CD4-positive, alpha-beta T cell (primary cell): Measurements from ENCODE around the gene PTH1R. TPM values are rescaled to one million over a fixed set of nuclear protein-coding genes. Genes with fewer than 3 reads are reported as not detected.
"Not testable (repeated sequence)": the region's sequence is repeated elsewhere in the genome, so short reads cannot be mapped to it uniquely, and the experiment has no call there.

ENCODE experiments used
- ATAC-seq: fragments of 200-7000 bp; cut with Tn5 transposase; one replicate; pipeline ENCODE4 v1.10.0; 2022; ENCODE audit warnings: mild to moderate bottlenecking; ENCODE audit not compliant: poor library complexity
- CTCF ChIA-PET: fragments of 350-600 bp; sonication (Branson Sonifier 250); formaldehyde crosslinking; loops from one replicate; lab custom pipeline; 2021; ENCODE audit warnings: antibody characterized with exemption, inconsistent platforms; lab: Charles Lee
- POLR2A ChIA-PET: fragments of 350-600 bp; sonication (Branson Sonifier 250); formaldehyde crosslinking; loops from one replicate; lab custom pipeline; 2021; ENCODE audit warnings: antibody characterized with exemption, inconsistent platforms; lab: Charles Lee
- DNase-seq, 14 experiments: peaks; one replicate each; pipeline ENCODE4 v3.0.0-alpha.2; 2013 to 2020; ENCODE audit warnings: mixed read lengths in 2 of 14
- H3K27ac ChIP-seq, 2 donors: one replicate each; pipeline versions ENCODE4 v1.5.1 to v1.7.0; 2013; ENCODE audit warnings: low read length in 2 of 2, low read depth in 1 of 2, mild to moderate bottlenecking in 1 of 2
- H3K27me3 ChIP-seq, 2 experiments: 1 replicate in 1 of 2; 2 replicates in 1 of 2; pipeline versions ENCODE4 v1.6.1 to v1.7.0; 2013; ENCODE audit warnings: low read length in 2 of 2, control low read depth in 1 of 2, mild to moderate bottlenecking in 1 of 2, moderate library complexity in 1 of 2; ENCODE audit not compliant: insufficient read depth in 2 of 2, control insufficient read depth in 1 of 2
- H3K36me3 ChIP-seq: one replicate; pipeline ENCODE4 v1.6.1; 2013; ENCODE audit warnings: low read length, control low read depth; ENCODE audit not compliant: insufficient read depth
- H3K4me1 ChIP-seq: one replicate; pipeline ENCODE4 v1.6.1; 2013; ENCODE audit warnings: low read length, control low read depth; ENCODE audit not compliant: insufficient read depth
- H3K4me3 ChIP-seq: one replicate; pipeline ENCODE4 v1.5.1; 2013; ENCODE audit warnings: mild to moderate bottlenecking, low read length, moderate library complexity
- H3K9me3 ChIP-seq, 2 experiments: 1 replicate in 1 of 2; 2 replicates in 1 of 2; pipeline versions ENCODE4 v1.6.1 to v1.7.0; 2013; ENCODE audit warnings: low read length in 2 of 2, mild to moderate bottlenecking in 2 of 2, control low read depth in 1 of 2, moderate library complexity in 1 of 2; ENCODE audit not compliant: control insufficient read depth in 1 of 2, insufficient read depth in 1 of 2
- H3K27ac Mint-ChIP-seq: one replicate; pipeline ENCODE4 v1.8.0; 2020; ENCODE audit warnings: mixed read lengths
- H3K27me3 Mint-ChIP-seq: one replicate; pipeline ENCODE4 v1.8.0; 2021; ENCODE audit warnings: mixed read lengths
- H3K36me3 Mint-ChIP-seq: one replicate; pipeline ENCODE4 v1.8.0; 2021; ENCODE audit warnings: low read depth, mixed read lengths
- H3K4me1 Mint-ChIP-seq: one replicate; pipeline ENCODE4 v1.8.0; 2021; ENCODE audit warnings: low read depth, mixed read lengths
- H3K4me3 Mint-ChIP-seq: one replicate; pipeline ENCODE4 v1.8.0; 2020; ENCODE audit warnings: mild to moderate bottlenecking, mixed read lengths
- H3K9me3 Mint-ChIP-seq: one replicate; pipeline ENCODE4 v1.8.0; 2020; ENCODE audit warnings: mixed read lengths
- CTCF ChIP-seq: fragments of 200-600 bp; IDR thresholded peaks from one replicate; pipeline ENCODE4 v1.8.0; 2022; ENCODE audit warnings: antibody characterized with exemption, mild to moderate bottlenecking
- intact Hi-C, 2 experiments: fragments of 100-400 bp; cut with DNase I in 1 of 2; cut with micrococcal nuclease in 1 of 2; formaldehyde crosslinking; loops; one replicate each; pipeline versions ENCODE4 v1.15.1 to v1.9.0; 2023 to 2025; cut with DNase I, micrococcal nuclease
- total RNA-seq, 174 experiments: library from RNA in 2 of 174; stranded (reverse) in 2 of 174; gene quantifications; one replicate each; pipeline ENCODE4 v1.2.3 and lab custom pipeline; 2021 to 2026

Gene PTH1R
- total RNA-seq, 2 experiments from 2014 or later = not detected

GRCh38 chr3:46910166-46910760 is 32.7 kb downstream of the PTH1R start:
- Mint-ChIP-seq H3K27ac (no peak overlapping the region), H3K36me3 (peaks cover 3% of the 10 kb centered on the region), H3K4me3 (no peak overlapping the region), H3K27me3 (no peaks in the 10 kb centered on the region), H3K4me1 (peaks cover 20% of the 10 kb centered on the region), H3K9me3 (no peaks in the 10 kb centered on the region)
- intact Hi-C loops = no loop called here
- TF ChIP-seq CTCF = no peak
- Histone ChIP-seq H3K9me3 (no peaks in the 10 kb centered on the region), H3K27me3 (no peaks in the 10 kb centered on the region), H3K36me3 (no peaks in the 10 kb centered on the region), H3K4me1 (peaks cover 21% of the 10 kb centered on the region), H3K4me3 (no peak overlapping the region), H3K27ac (no peak overlapping the region)
- ChIA-PET CTCF (interaction anchor here (0.6 to 1.9 kb wide), 16 partner anchors 9 to 422 kb away, joined by 3 to 8 read pairs (median 4); partner anchors contain the start of gene ALS2CL), POLR2A (no interaction called here)
- ATAC-seq = no peak
- DNase-seq = no peak

- H3K36me3 ChIP-seq, POLR2A ChIA-PET, DNase-seq, H3K27ac Mint-ChIP-seq, H3K9me3 Mint-ChIP-seq, H3K4me3 ChIP-seq, H3K27me3 ChIP-seq, H3K4me3 Mint-ChIP-seq, H3K27ac ChIP-seq, H3K36me3 Mint-ChIP-seq, H3K27me3 Mint-ChIP-seq, intact Hi-C loops, H3K9me3 ChIP-seq, ATAC-seq: not testable (repeated sequence)
- H3K4me1 Mint-ChIP-seq = peaks cover 23% of the 10 kb centered on the region
- CTCF ChIA-PET = interaction anchor here (1.4 kb wide), 1 partner anchor 13 kb away, joined by 3 read pairs; no protein-coding TSS in a partner anchor
- peaks cover 21% of the 10 kb centered on the region for H3K4me1 ChIP-seq
Observed at GRCh38 chr3:46910914-46911313, 33.4 kb downstream of the PTH1R start.

GRCh38 chr3:46912986-46913385 is 35.5 kb downstream of the PTH1R start:
- peaks cover 21% of the 10 kb centered on the region for H3K4me1 ChIP-seq
- Mint-ChIP-seq H3K4me1 (peaks cover 23% of the 10 kb centered on the region), H3K27me3 (no peaks in the 10 kb centered on the region), H3K9me3 (no peaks in the 10 kb centered on the region), H3K27ac (peak overlapping the region; percentile 1), H3K4me3 (no peak overlapping the region), H3K36me3 (peaks cover 26% of the 10 kb centered on the region)
- ATAC-seq (no peak), DNase-seq (no peak)
- POLR2A ChIA-PET = interaction anchor here (1.0 kb wide), 1 partner anchor 66 kb away, joined by 3 read pairs; the partner anchor contains the start of gene NBEAL2
- no peaks in the 10 kb centered on the region for H3K27me3 ChIP-seq
- no peak for TF ChIP-seq CTCF
- peaks cover 4% of the 10 kb centered on the region for H3K36me3 ChIP-seq
- intact Hi-C loops = no loop called here
- CTCF ChIA-PET = no interaction called here
- no peaks in the 10 kb centered on the region for H3K9me3 ChIP-seq
- H3K4me3 ChIP-seq = no peak overlapping the region
- no peak overlapping the region for H3K27ac ChIP-seq

- no peaks in the 10 kb centered on the region for H3K27me3 ChIP-seq
- H3K9me3 ChIP-seq = no peaks in the 10 kb centered on the region
- POLR2A ChIA-PET = no interaction called here
- H3K4me1 Mint-ChIP-seq = peaks cover 23% of the 10 kb centered on the region
- TF ChIP-seq CTCF = no peak
- H3K36me3 Mint-ChIP-seq = peaks cover 32% of the 10 kb centered on the region
- no peaks in the 10 kb centered on the region for H3K9me3 Mint-ChIP-seq
- no peaks in the 10 kb centered on the region for H3K27me3 Mint-ChIP-seq
- peak in 1 of 14 experiments; percentile 32 for DNase-seq
- CTCF ChIA-PET = no interaction called here
- no peak overlapping the region for H3K4me3 Mint-ChIP-seq
- ATAC-seq = no peak
- H3K36me3 ChIP-seq = peaks cover 11% of the 10 kb centered on the region
- peak overlapping the region; percentile 1 for H3K27ac Mint-ChIP-seq
- intact Hi-C loops = no loop called here
- no peak overlapping the region for H3K4me3 ChIP-seq
- H3K27ac ChIP-seq = no peak overlapping the region
- peaks cover 21% of the 10 kb centered on the region for H3K4me1 ChIP-seq
Observed at GRCh38 chr3:46913644-46914043, 36.1 kb downstream of the PTH1R start.
